Rectal smooth muscle tissue (tissue), 1 donor: ENCODE data around the gene PCCA.
"Not testable (repeated sequence)": the region's sequence is repeated elsewhere in the genome, so short reads cannot be mapped to it uniquely, and the experiment has no call there.

Source experiments
- H3K27ac ChIP-seq: one replicate; pipeline ENCODE4 v1.7.0; 2013; ENCODE audit warnings: low read depth, low read length, inconsistent platforms
- H3K27me3 ChIP-seq: one replicate; pipeline ENCODE4 v1.7.0; 2013; ENCODE audit warnings: low read length; ENCODE audit not compliant: control insufficient read depth, insufficient read depth
- H3K36me3 ChIP-seq: one replicate; pipeline ENCODE4 v1.7.0; 2013; ENCODE audit warnings: low read length; ENCODE audit not compliant: control insufficient read depth, insufficient read depth
- H3K4me1 ChIP-seq: one replicate; pipeline ENCODE4 v1.7.0; 2013; ENCODE audit warnings: low read length; ENCODE audit not compliant: control insufficient read depth, insufficient read depth
- H3K4me3 ChIP-seq: one replicate; pipeline ENCODE4 v1.7.0; 2013; ENCODE audit warnings: low read length
- H3K9ac ChIP-seq: one replicate; pipeline ENCODE4 v1.7.0; 2013; ENCODE audit warnings: low read length

The PCCA gene

GRCh38 chr13:100154842-100155416 lies 66.0 kb downstream of the PCCA start:
- Histone ChIP-seq H3K27ac (no peak overlapping the region), H3K9ac (no peak overlapping the region), H3K27me3 (no peaks in the 10 kb centered on the region), H3K4me3 (no peak overlapping the region), H3K36me3 (no peaks in the 10 kb centered on the region), H3K4me1 (no peaks in the 10 kb centered on the region)

DNA sequence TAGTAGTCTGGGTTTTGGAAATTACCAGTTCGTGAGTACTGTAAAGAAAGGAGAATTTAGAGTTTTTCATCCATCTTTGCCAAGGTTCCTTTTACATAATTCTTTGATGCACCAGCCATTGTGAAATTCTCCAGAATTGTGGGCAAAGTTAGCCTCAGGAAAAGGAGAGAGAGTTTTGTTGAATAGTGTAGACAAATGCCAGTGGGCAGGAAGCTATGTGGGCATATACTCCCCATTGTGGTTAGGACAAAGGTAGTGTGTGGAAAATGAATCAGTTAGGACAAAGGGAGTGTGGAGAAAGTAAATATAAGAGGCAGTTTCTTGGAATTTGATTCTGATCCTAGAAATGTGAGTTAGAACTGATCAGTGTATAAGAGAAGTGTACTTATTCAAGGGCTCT lies 67.9 kb downstream of the PCCA start:
- no peaks in the 10 kb centered on the region for H3K36me3 ChIP-seq
- no peaks in the 10 kb centered on the region for H3K4me1 ChIP-seq
- H3K27ac ChIP-seq = no peak overlapping the region
- H3K9ac ChIP-seq = no peak overlapping the region
- H3K27me3 ChIP-seq = no peaks in the 10 kb centered on the region
- H3K4me3 ChIP-seq = no peak overlapping the region

- Histone ChIP-seq H3K4me3 (no peak overlapping the region), H3K27ac (no peak overlapping the region), H3K27me3 (no peaks in the 10 kb centered on the region), H3K9ac (no peak overlapping the region), H3K4me1 (no peaks in the 10 kb centered on the region), H3K36me3 (no peaks in the 10 kb centered on the region)
These were observed 69.7 kb downstream of the PCCA start for GRCh38 chr13:100158569-100158968.

DNA sequence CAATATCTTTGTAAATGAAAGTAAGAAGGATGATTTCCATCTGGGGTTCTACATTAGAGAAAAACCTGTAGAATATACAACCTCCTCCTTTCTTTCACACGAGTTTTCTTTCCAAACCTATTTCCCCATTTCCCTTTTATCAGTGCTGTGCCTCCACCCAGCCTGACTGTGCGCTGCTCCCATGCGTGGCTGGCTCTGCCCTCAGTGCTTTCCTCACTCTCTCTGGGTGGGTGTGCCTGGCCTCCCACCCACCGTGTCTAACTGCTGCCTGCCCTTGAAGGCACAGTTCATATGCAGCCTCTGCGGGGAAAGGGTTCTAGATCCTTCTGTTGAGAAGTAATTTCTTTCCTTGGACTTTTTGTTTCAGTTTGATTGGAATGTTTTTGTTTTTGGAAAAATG lies 70.7 kb downstream of the PCCA start:
- Histone ChIP-seq H3K4me3 (no peak overlapping the region), H3K27ac (no peak overlapping the region), H3K9ac (no peak overlapping the region), H3K4me1 (no peaks in the 10 kb centered on the region), H3K27me3 (no peaks in the 10 kb centered on the region), H3K36me3 (no peaks in the 10 kb centered on the region)

GRCh38 chr13:100160450-100160849 lies 71.6 kb downstream of the PCCA start:
- H3K4me3 ChIP-seq = no peak overlapping the region

GRCh38 chr13:100163375-100163774 lies 74.5 kb downstream of the PCCA start:
- H3K9ac ChIP-seq = no peak overlapping the region
- no peaks in the 10 kb centered on the region for H3K27me3 ChIP-seq

More at GRCh38 chr13:100160450-100160849, 71.6 kb downstream of the PCCA start:
- H3K9ac ChIP-seq = no peak overlapping the region
- H3K36me3 ChIP-seq = no peaks in the 10 kb centered on the region
- H3K4me1 ChIP-seq = no peaks in the 10 kb centered on the region
- H3K27me3 ChIP-seq = no peaks in the 10 kb centered on the region
- H3K27ac ChIP-seq = no peak overlapping the region

DNA sequence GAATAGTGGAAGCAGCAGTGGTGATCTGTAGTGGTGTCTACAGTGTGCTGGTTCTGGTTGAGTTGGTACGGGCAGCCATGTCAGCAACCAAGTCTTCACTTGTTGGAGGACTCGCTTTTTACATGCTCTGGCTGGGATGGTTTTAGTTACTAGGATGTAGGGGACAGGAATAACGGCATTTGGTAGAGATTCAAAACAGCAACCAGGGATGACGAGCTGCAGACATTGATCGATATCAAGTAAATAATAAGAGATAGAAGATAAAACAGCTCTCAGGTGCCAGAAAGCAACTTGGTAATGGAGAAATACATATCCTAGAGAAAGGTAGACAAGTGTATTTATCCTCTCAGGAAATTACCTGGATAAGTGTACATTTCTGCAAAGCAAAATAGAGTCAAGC lies 84.3 kb downstream of the PCCA start:
- Histone ChIP-seq H3K4me1 (no peaks in the 10 kb centered on the region), H3K27me3 (no peaks in the 10 kb centered on the region), H3K4me3 (no peak overlapping the region), H3K36me3 (peaks cover 2% of the 10 kb centered on the region), H3K9ac (no peak overlapping the region), H3K27ac (no peak overlapping the region)

More at GRCh38 chr13:100163375-100163774, 74.5 kb downstream of the PCCA start:
- Histone ChIP-seq H3K4me1 (no peaks in the 10 kb centered on the region), H3K27ac (no peak overlapping the region), H3K36me3 (no peaks in the 10 kb centered on the region), H3K4me3 (no peak overlapping the region)

DNA sequence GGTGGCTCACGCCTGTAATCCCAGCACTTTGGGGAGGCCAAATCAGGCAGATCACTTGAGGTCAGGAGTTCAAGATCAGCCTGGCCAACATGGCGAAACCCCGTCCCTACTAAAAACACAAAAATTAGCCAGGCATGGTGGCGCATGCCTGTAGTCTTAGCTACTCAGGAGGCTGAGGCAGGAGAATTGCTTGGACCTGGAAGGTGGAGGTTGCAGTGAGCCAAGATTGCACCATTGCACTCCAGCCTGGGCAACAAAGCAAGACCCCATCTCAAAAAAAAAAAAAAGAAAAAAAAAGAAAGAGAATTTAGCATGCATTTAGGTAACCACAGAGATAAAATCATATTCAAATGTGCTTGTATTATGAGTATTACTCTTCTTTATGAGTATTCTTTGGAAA lies 85.6 kb downstream of the PCCA start:
- H3K9ac ChIP-seq, H3K4me1 ChIP-seq, H3K27ac ChIP-seq, H3K4me3 ChIP-seq, H3K27me3 ChIP-seq, H3K36me3 ChIP-seq: not testable (repeated sequence)

- Histone ChIP-seq H3K9ac (no peak overlapping the region), H3K4me1 (no peaks in the 10 kb centered on the region), H3K4me3 (no peak overlapping the region), H3K27me3 (no peaks in the 10 kb centered on the region), H3K36me3 (no peaks in the 10 kb centered on the region), H3K27ac (no peak overlapping the region)
These were observed 86.3 kb downstream of the PCCA start for GRCh38 chr13:100175078-100175802.

DNA sequence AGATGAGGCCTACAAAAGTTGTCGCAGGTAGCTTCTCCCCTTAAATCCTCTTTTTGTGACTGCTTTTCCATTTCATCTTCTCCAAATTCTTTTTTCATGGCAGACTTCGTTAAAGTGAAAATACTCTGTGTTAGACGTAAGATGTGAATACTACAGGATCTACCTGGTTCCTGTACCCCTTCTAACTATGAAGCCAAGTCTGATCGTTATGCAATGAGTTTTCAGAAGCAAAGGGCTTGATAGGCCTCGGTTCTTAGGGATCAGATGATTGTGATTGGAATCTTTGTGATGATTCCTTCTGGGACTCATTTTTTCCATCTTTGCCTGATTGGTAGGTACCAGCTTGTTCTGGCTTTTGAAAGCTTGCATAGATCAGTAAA lies 86.9 kb downstream of the PCCA start:
- Histone ChIP-seq H3K4me1 (no peaks in the 10 kb centered on the region), H3K36me3 (no peaks in the 10 kb centered on the region), H3K27ac (no peak overlapping the region), H3K4me3 (no peak overlapping the region), H3K27me3 (no peaks in the 10 kb centered on the region), H3K9ac (no peak overlapping the region)

GRCh38 chr13:100176801-100177400 lies 88.0 kb downstream of the PCCA start:
- no peaks in the 10 kb centered on the region for H3K27me3 ChIP-seq
- no peaks in the 10 kb centered on the region for H3K36me3 ChIP-seq
- no peaks in the 10 kb centered on the region for H3K4me1 ChIP-seq
- no peak overlapping the region for H3K9ac ChIP-seq
- H3K27ac ChIP-seq = no peak overlapping the region
- H3K4me3 ChIP-seq = no peak overlapping the region

- no peak overlapping the region for H3K27ac ChIP-seq
- H3K4me1 ChIP-seq = no peaks in the 10 kb centered on the region
- no peaks in the 10 kb centered on the region for H3K27me3 ChIP-seq
- no peaks in the 10 kb centered on the region for H3K36me3 ChIP-seq
- no peak overlapping the region for H3K4me3 ChIP-seq
- no peak overlapping the region for H3K9ac ChIP-seq
These were observed 89.4 kb downstream of the PCCA start for GRCh38 chr13:100178309-100178708.

DNA sequence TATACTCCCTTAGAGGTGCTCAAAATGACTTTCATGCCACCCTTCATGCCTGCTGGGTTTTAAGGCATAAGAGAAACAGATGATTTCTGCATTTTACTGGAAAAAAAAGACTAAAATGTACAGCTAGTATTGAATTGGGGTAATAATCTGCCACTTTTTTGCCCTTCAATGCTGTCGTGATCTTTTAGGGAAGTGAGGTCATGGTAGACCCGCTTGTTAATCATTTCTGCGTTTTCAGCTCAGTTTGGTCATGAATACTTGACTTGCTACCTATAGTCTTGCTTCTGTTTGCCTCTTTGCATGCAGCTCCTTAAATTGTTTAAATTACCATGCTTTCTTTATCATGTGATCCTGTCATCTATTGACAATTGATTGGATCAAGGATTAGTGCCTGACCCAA lies 90.4 kb downstream of the PCCA start:
- Histone ChIP-seq H3K4me3 (no peak overlapping the region), H3K27me3 (no peaks in the 10 kb centered on the region), H3K27ac (no peak overlapping the region), H3K36me3 (no peaks in the 10 kb centered on the region), H3K9ac (no peak overlapping the region), H3K4me1 (no peaks in the 10 kb centered on the region)
